ENCODE data around the gene TRIOBP. TPM values are rescaled to one million over a fixed set of nuclear protein-coding genes. Genes with fewer than 3 reads are reported as not detected.
A peak's percentile ranks its signal among the peaks of the same experiment; 100 is the strongest.

Gene TRIOBP
- polyA plus RNA-seq, 1 donor from 2014 or later = 16.1 TPM

GRCh38 chr22:37740455-37741311 is 43.8 kb downstream of the TRIOBP start:
- peaks cover 1% of the 10 kb centered on the region for H3K36me3 Mint-ChIP-seq
- peaks cover 0 to 2% (median 0%) of the 10 kb centered on the region in 3 donors for H3K9me3 Mint-ChIP-seq
- H3K4me1 Mint-ChIP-seq = peaks cover 0 to 7% (median 4%) of the 10 kb centered on the region in 3 donors
- no peaks in the 10 kb centered on the region for H3K27me3 Mint-ChIP-seq
- H3K27ac Mint-ChIP-seq = no peak overlapping the region
- peak overlapping the region in 1 of 4 donors; percentile 19 for H3K4me3 Mint-ChIP-seq

- Mint-ChIP-seq H3K36me3 (peaks cover 1% of the 10 kb centered on the region), H3K4me3 (no peak overlapping the region), H3K27me3 (no peaks in the 10 kb centered on the region), H3K4me1 (peaks cover 0 to 7% (median 4%) of the 10 kb centered on the region in 3 donors), H3K9me3 (peaks cover 0 to 2% (median 0%) of the 10 kb centered on the region in 3 donors), H3K27ac (no peak overlapping the region)
Observed at GRCh38 chr22:37741312-37741795, 44.5 kb downstream of the TRIOBP start.

- peak overlapping the region in 2 of 3 donors; percentile 28 to 46 for H3K27ac Mint-ChIP-seq
Observed at GRCh38 chr22:37742376-37743171, 45.7 kb downstream of the TRIOBP start.

GRCh38 chr22:37744589-37744988 is 47.7 kb downstream of the TRIOBP start:
- H3K9me3 Mint-ChIP-seq = no peaks in the 10 kb centered on the region
- H3K36me3 Mint-ChIP-seq = peaks cover 2% of the 10 kb centered on the region
- peaks cover 0 to 9% (median 9%) of the 10 kb centered on the region in 3 donors for H3K4me1 Mint-ChIP-seq
- peak overlapping the region in 1 of 3 donors; percentile 76 for H3K27ac Mint-ChIP-seq
- H3K4me3 Mint-ChIP-seq = peak overlapping the region; percentile 23 to 96 (median 82)
- H3K27me3 Mint-ChIP-seq = no peaks in the 10 kb centered on the region

More at GRCh38 chr22:37742376-37743171, 45.7 kb downstream of the TRIOBP start:
- Mint-ChIP-seq H3K4me1 (peaks cover 0 to 7% (median 6%) of the 10 kb centered on the region in 3 donors), H3K36me3 (peaks cover 1% of the 10 kb centered on the region), H3K4me3 (peak overlapping the region in 2 of 4 donors; percentile 38 to 77), H3K9me3 (peaks cover 0 to 2% (median 0%) of the 10 kb centered on the region in 3 donors), H3K27me3 (no peaks in the 10 kb centered on the region)

GRCh38 chr22:37745548-37746365 is 48.9 kb downstream of the TRIOBP start:
- Mint-ChIP-seq H3K27me3 (no peaks in the 10 kb centered on the region), H3K9me3 (no peaks in the 10 kb centered on the region), H3K4me1 (peaks cover 0 to 9% (median 9%) of the 10 kb centered on the region in 3 donors), H3K4me3 (peak overlapping the region; percentile 73 to 96 (median 92)), H3K27ac (peak overlapping the region; percentile 25 to 92 (median 50)), H3K36me3 (peaks cover 2% of the 10 kb centered on the region)

GRCh38 chr22:37746366-37747079 is 49.7 kb downstream of the TRIOBP start:
- Mint-ChIP-seq H3K4me1 (peaks cover 0 to 9% (median 9%) of the 10 kb centered on the region in 3 donors), H3K36me3 (peaks cover 2% of the 10 kb centered on the region), H3K4me3 (peak overlapping the region; percentile 87 to 96 (median 93)), H3K9me3 (no peaks in the 10 kb centered on the region), H3K27ac (peak overlapping the region in 2 of 3 donors; percentile 50 to 61), H3K27me3 (no peaks in the 10 kb centered on the region)

GRCh38 chr22:37747080-37747714 is 50.3 kb downstream of the TRIOBP start:
- Mint-ChIP-seq H3K4me1 (peaks cover 0 to 10% (median 9%) of the 10 kb centered on the region in 3 donors), H3K36me3 (peaks cover 2% of the 10 kb centered on the region), H3K9me3 (no peaks in the 10 kb centered on the region), H3K4me3 (peak overlapping the region; percentile 87 to 96 (median 93)), H3K27me3 (no peaks in the 10 kb centered on the region), H3K27ac (peak overlapping the region in 2 of 3 donors; percentile 61 to 96)

- H3K36me3 Mint-ChIP-seq = peaks cover 2% of the 10 kb centered on the region
- H3K4me3 Mint-ChIP-seq = peak overlapping the region; percentile 52 to 87 (median 76)
- H3K27ac Mint-ChIP-seq = peak overlapping the region in 1 of 3 donors; percentile 96
- no peaks in the 10 kb centered on the region for H3K9me3 Mint-ChIP-seq
- peaks cover 0 to 10% (median 9%) of the 10 kb centered on the region in 3 donors for H3K4me1 Mint-ChIP-seq
- no peaks in the 10 kb centered on the region for H3K27me3 Mint-ChIP-seq
Observed at GRCh38 chr22:37747715-37748100, 50.9 kb downstream of the TRIOBP start.

GRCh38 chr22:37748659-37749058 is 51.8 kb downstream of the TRIOBP start:
- H3K27ac Mint-ChIP-seq = no peak overlapping the region

GRCh38 chr22:37749226-37749625 is 52.4 kb downstream of the TRIOBP start:
- Mint-ChIP-seq H3K9me3 (no peaks in the 10 kb centered on the region), H3K4me3 (peak overlapping the region in 1 of 4 donors; percentile 52), H3K27ac (no peak overlapping the region), H3K27me3 (no peaks in the 10 kb centered on the region), H3K36me3 (peaks cover 2% of the 10 kb centered on the region), H3K4me1 (peaks cover 0 to 9% (median 9%) of the 10 kb centered on the region in 3 donors)

More at GRCh38 chr22:37748659-37749058, 51.8 kb downstream of the TRIOBP start:
- peaks cover 2% of the 10 kb centered on the region for H3K36me3 Mint-ChIP-seq
- no peaks in the 10 kb centered on the region for H3K27me3 Mint-ChIP-seq
- peak overlapping the region in 2 of 4 donors; percentile 39 to 52 for H3K4me3 Mint-ChIP-seq
- H3K4me1 Mint-ChIP-seq = peaks cover 0 to 9% (median 9%) of the 10 kb centered on the region in 3 donors
- no peaks in the 10 kb centered on the region for H3K9me3 Mint-ChIP-seq

- peaks cover 2% of the 10 kb centered on the region for H3K36me3 Mint-ChIP-seq
Observed at GRCh38 chr22:37749831-37750595, 53.2 kb downstream of the TRIOBP start.

GRCh38 chr22:37750596-37751162 is 53.8 kb downstream of the TRIOBP start:
- H3K9me3 Mint-ChIP-seq = no peaks in the 10 kb centered on the region
- peaks cover 0 to 8% (median 3%) of the 10 kb centered on the region in 3 donors for H3K4me1 Mint-ChIP-seq
- no peak overlapping the region for H3K4me3 Mint-ChIP-seq
- peaks cover 2% of the 10 kb centered on the region for H3K36me3 Mint-ChIP-seq
- no peak overlapping the region for H3K27ac Mint-ChIP-seq
- no peaks in the 10 kb centered on the region for H3K27me3 Mint-ChIP-seq

More at GRCh38 chr22:37749831-37750595, 53.2 kb downstream of the TRIOBP start:
- no peaks in the 10 kb centered on the region for H3K9me3 Mint-ChIP-seq
- no peak overlapping the region for H3K4me3 Mint-ChIP-seq
- no peak overlapping the region for H3K27ac Mint-ChIP-seq
- no peaks in the 10 kb centered on the region for H3K27me3 Mint-ChIP-seq
- H3K4me1 Mint-ChIP-seq = peaks cover 0 to 9% (median 8%) of the 10 kb centered on the region in 3 donors

Data from IgD-negative memory B cell (primary cell).